ENCODE data around the gene HOXD12. TPM values are rescaled to one million over a fixed set of nuclear protein-coding genes. Genes with fewer than 3 reads are reported as not detected.
A peak's percentile ranks its signal among the peaks of the same experiment; 100 is the strongest.

The HOXD12 gene
- total RNA-seq, 1 experiment from 2014 or later = 0.27 TPM

DNA sequence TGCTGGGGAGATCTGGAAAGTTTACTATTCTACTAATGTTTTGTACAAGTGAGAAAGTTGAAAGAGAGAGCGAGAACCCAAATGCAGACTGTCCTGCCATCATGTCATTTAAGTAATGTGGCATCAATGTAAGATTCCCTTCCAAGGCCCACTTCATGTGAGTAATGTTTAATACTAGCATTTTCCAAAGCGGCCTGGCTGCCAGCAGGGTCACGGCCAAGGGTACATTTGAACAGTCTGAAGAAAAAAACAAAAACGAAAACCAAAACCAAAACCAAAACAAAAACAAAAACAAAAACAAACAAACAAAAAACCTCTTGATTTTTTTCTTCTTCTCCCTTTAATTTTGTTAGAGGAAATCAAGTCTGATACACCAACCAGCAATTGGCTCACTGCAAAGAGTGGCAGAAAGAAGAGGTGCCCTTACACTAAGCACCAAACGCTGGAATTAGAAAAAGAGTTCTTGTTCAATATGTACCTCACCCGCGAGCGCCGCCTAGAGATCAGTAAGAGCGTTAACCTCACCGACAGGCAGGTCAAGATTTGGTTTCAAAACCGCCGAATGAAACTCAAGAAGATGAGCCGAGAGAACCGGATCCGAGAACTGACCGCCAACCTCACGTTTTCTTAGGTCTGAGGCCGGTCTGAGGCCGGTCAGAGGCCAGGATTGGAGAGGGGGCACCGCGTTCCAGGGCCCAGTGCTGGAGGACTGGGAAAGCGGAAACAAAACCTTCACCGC, 19.2 kb downstream of the HOXD12 start:
- Histone ChIP-seq H3K79me2 (ENCODE audit: insufficient read depth, low read length) (no peaks in the 10 kb centered on the region), H3K9me3 (ENCODE audit: control insufficient read depth in 1 of 2, insufficient read depth in 1 of 2, low read depth in 1 of 2, low read length in 2 of 2) (no peaks in the 10 kb centered on the region), H2AFZ (ENCODE audit: low read depth, low read length, poor library complexity, severe bottlenecking) (peak overlapping the region; percentile 81), H3K27ac (ENCODE audit: low read depth, low read length) (no peak overlapping the region), H3K9me2 (ENCODE audit: insufficient read depth) (no peaks in the 10 kb centered on the region), H3K9ac (ENCODE audit: low read length) (peak overlapping the region; percentile 34; the same call in 1 of the 2 replicates), H3K36me3 (ENCODE audit: control insufficient read depth in 1 of 2, insufficient read depth in 2 of 2, low read length in 2 of 2) (no peaks in the 10 kb centered on the region), H3K27me3 (ENCODE audit: insufficient read depth, low read length) (no peaks in the 10 kb centered on the region), H4K20me1 (ENCODE audit: insufficient read depth) (no peaks in the 10 kb centered on the region), H3K4me1 (ENCODE audit: control insufficient read depth in 1 of 2, insufficient read depth in 2 of 2, low read length in 2 of 2) (peaks cover 0 to 5% of the 10 kb centered on the region in 2 experiments; a peak in 1 of 4 replicates), H3K4me2 (ENCODE audit: low read length) (peak overlapping the region; percentile 83), H3K4me3 (replicated peaks in 1 of 2; ENCODE audit: low read depth in 1 of 2, low read length in 2 of 2) (peak overlapping the region; percentile 35 to 51)
- POLR2A ChIA-PET = no interaction called here
- RAD21 ChIA-PET (ENCODE audit: low non-redundant PET in 1 of 2, low total read pairs in 2 of 2, uncharacterized antibody in 2 of 2, unreplicated experiment in 2 of 2) = no interaction called here
- TF ChIP-seq RAD21 (IDR thresholded peaks at IDR 0.05; ENCODE audit: low read depth) = peak; percentile 43
- 0 out of 2 replicates have a peak, but pooled peaks have one; percentile 13 for TF ChIP-seq CEBPB (IDR thresholded peaks at IDR 0.05; ENCODE audit: low read depth)
- TF ChIP-seq, protein P1, sequence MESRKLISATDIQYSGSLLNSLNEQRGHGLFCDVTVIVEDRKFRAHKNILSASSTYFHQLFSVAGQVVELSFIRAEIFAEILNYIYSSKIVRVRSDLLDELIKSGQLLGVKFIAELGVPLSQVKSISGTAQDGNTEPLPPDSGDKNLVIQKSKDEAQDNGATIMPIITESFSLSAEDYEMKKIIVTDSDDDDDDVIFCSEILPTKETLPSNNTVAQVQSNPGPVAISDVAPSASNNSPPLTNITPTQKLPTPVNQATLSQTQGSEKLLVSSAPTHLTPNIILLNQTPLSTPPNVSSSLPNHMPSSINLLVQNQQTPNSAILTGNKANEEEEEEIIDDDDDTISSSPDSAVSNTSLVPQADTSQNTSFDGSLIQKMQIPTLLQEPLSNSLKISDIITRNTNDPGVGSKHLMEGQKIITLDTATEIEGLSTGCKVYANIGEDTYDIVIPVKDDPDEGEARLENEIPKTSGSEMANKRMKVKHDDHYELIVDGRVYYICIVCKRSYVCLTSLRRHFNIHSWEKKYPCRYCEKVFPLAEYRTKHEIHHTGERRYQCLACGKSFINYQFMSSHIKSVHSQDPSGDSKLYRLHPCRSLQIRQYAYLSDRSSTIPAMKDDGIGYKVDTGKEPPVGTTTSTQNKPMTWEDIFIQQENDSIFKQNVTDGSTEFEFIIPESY (IDR thresholded peaks at IDR 0.05; ENCODE audit: extremely low read depth, insufficient replicate concordance, low read length) = no peak
- no peak for TF ChIP-seq POLR2AphosphoS5 (IDR thresholded peaks at IDR 0.05; ENCODE audit: low read depth, low read length)
- no peak for TF ChIP-seq ZFX (IDR thresholded peaks at IDR 0.05)
- peak; percentile 59 to 76 (median 73); a peak in 5 of 6 replicates for TF ChIP-seq CTCF (IDR thresholded peaks at IDR 0.05 in 2 of 3, conservative IDR thresholded peaks at IDR 0.05 in 1 of 3; ENCODE audit: borderline replicate concordance in 1 of 3, insufficient read depth in 1 of 3, low read depth in 2 of 3, low read length in 2 of 3)
- TF ChIP-seq CBX3 (IDR thresholded peaks at IDR 0.05; ENCODE audit: low read depth) = no peak
- no peak for TF ChIP-seq EZH2phosphoT487 (IDR thresholded peaks at IDR 0.05; ENCODE audit: borderline replicate concordance)
- peak; percentile 36 for TF ChIP-seq TCF7L2 (IDR thresholded peaks at IDR 0.05; ENCODE audit: borderline replicate concordance, extremely low read depth, insufficient read depth, insufficient read length)
- TF ChIP-seq EZH2 (IDR thresholded peaks at IDR 0.05) = no peak
- no TSS peak for BruUV-seq (replicated peaks)
- intact Hi-C loops (cut with micrococcal nuclease) = no loop called here
- CTCF ChIA-PET = no interaction called here
- ATAC-seq (peak; percentile 85), DNase-seq (ENCODE audit: low read depth, low spot score) (peak; percentile 69)

All from HCT116 (cell line).